Astrocyte (in vitro differentiated cells and primary cell): Measurements from ENCODE around the gene MDM1.

ENCODE experiments used
- CTCF ChIP-seq: IDR thresholded peaks from 2 replicates; pipeline ENCODE4 v1.5.1; 2011; ENCODE audit warnings: low read depth, mild to moderate bottlenecking, inconsistent platforms, low read length, moderate library complexity; ENCODE audit not compliant: insufficient read depth
- EZH2 ChIP-seq: IDR thresholded peaks from 2 replicates; pipeline ENCODE4 v1.6.1; 2012; ENCODE audit warnings: mild to moderate bottlenecking, low read length, inconsistent platforms; ENCODE audit not compliant: insufficient read depth

- TF ChIP-seq CTCF = no peak
- TF ChIP-seq EZH2 = no peak
Measured at GRCh38 chr12:68281322-68282077, 50.7 kb downstream of the MDM1 start.
